Activated T-cell treated with anti-CD3 and anti-CD28 coated beads for 1 hour (primary cell): Measurements from ENCODE around the gene CDH12.
"Not testable (repeated sequence)": the region's sequence is repeated elsewhere in the genome, so short reads cannot be mapped to it uniquely, and the experiment has no call there.

Source experiments
- DNase-seq: peaks from one replicate; pipeline ENCODE4 v3.0.0-alpha.2; 2020; ENCODE audit warnings: low read depth

CDH12 gene

DNA sequence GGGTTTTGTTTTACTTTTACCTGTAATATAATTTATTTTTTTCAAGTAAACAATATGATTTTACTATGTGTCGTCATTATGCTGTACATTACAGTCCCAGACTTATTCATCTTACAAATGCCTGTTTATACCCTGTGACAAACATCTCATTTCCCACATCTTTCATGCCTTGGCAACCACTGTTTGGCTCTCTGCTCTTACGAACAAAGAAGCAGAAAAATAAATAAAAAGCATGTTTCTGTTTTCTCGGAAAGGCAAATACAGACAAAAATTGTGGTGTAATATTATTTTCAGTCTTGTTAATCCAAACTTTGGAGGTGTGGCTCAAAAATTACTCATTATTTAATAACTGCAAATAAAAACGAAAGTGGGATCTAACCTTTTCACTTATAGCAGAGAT is 393.0 kb downstream of the CDH12 start:
- no peak for DNase-seq

- no peak for DNase-seq
Observed at GRCh38 chr5:22432905-22433304, 420.2 kb downstream of the CDH12 start.

GRCh38 chr5:22431840-22432239 is 421.3 kb downstream of the CDH12 start:
- no peak for DNase-seq

- DNase-seq, result no peak
Observed at GRCh38 chr5:22431406-22431805, 421.7 kb downstream of the CDH12 start.

DNA sequence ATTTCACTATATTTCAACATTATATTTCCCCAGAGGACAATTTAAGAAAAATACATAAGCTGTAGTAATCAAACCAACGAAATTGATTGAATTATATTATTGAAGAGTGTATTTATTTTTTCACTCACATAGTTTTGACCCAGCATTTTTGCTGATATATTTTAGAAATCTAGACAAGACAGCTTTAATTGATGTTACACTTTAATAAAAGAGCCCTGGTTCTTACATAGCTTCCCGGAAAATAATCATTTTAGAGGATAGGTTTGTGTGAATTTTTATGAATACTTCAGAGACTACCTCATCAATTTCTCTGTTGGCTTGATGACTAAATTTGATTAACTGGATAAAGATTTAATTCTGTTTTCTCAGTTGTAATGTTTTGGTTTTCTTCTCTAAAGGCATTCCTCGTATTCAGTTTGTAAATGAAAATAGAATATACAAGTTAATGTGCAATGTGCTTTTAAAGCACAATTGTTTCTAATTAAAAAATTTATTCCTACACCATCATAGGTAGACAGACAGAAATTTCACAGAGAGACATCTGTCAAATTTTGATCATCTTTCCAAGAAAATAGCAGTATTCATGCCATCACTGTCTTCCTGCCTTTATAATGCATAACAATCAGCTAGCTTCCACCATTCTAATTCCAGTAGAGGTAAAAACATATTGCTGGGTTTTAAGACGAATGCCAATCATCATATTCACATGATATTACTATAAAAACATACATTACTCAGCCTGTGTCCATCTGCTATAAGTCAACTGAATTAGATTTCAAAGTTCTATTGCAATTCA is 441.4 kb downstream of the CDH12 start:
- DNase-seq, result no peak

DNA sequence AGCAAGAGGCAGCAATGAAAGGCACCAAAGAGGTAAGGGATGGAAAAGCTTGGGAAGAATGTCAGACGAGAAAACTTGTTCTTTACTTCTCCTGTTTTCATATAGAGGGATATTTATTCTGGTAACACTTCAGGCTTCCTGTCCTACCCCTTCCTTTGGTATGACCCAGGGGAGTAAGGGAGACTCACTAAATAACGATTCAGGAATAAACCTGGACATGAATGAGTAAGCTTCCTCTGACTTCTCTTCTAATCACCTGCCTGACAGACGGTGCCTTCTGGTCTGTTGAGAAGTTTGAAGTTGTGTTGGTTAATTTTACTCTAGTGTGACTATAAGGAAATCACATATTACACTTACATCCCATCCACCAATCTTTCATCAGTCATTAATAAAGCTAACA is 461.2 kb downstream of the CDH12 start:
- DNase-seq, result no peak

DNA sequence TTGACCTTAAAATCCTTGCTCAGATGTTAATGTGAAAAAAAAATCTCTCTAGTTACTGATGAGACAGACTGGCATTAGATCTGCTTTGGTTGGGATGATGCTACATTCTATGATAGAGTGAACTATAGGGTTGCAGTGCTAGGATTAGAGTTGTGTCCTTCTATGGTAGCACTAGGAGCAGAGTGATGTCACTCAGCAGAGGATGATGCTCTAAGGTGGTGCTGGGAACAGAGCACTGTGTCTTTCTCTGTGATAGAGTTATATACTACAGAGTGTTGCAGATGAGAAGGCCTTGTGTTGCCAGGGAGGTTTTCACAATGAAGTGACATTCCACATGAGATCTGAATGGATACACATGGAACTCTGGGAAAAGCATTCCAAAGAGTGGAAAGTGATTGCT is 462.3 kb downstream of the CDH12 start:
- DNase-seq, result no peak

GRCh38 chr5:22372826-22373660 is 480.1 kb downstream of the CDH12 start:
- DNase-seq, result no peak

- DNase-seq, result no peak
Observed at GRCh38 chr5:22372376-22372775, 480.8 kb downstream of the CDH12 start.

DNA sequence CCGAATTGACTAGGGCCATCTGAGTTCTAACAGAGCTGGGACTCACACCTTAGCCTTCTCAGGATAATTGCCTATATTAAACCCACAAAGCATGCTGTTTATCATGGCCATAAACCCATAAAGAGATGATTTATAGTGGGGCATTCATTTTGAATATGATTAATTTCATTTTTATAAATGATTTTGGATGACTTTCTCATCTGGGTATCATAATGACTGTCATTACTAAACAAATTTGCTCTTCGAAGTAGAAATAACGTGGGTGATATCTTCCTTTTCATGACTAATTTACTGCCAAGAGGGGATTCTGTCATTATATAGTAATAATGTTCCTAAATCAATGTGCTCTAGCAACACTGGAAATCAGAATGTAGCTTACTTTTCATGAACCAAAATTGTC is 498.2 kb downstream of the CDH12 start:
- DNase-seq, result no peak

DNA sequence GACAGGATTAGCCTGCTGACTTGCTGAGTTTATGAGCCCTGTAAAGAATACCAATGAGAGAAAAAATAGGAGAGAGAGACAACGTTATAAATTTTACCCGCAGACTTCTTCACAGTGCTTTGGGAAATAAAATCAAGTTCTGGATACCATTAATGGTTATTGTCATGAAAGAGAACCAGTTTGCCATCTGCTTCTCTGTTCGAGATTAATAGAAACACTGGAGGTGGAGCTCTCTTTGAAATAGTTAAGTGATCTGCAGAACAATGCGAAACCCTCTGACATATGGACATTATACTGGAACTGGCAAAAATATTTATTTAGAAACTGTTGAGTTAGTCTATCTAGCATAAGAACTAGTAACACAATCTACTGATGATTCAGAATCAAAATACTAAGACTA is 500.7 kb downstream of the CDH12 start:
- DNase-seq, result no peak

- no peak for DNase-seq
Observed at GRCh38 chr5:22351178-22351577, 502.0 kb downstream of the CDH12 start.

GRCh38 chr5:22348027-22348426 is 505.1 kb downstream of the CDH12 start:
- DNase-seq, result no peak

DNA sequence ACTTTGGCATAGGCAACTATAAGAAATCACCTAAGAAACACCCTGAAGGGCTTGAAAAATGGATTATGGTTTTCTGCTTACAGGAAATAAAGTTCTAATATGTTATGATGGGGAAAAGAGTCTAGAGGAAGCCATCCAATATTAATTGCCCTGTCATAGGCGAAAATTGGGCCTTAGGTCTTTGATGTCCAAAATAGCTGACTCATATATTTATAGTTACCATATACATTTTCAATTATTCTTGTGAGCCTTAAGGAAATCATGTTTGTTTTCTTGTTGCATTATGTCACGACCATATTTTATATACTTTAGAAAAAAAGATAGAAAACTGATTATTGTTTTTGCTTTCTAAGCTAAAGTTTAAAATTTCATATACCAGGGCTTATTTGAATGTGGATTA is 509.1 kb downstream of the CDH12 start:
- no peak for DNase-seq

GRCh38 chr5:22341406-22341805 is 511.7 kb downstream of the CDH12 start:
- no peak for DNase-seq

- not testable (repeated sequence) for DNase-seq
Observed at GRCh38 chr5:22332949-22333348, 520.2 kb downstream of the CDH12 start.

GRCh38 chr5:22329683-22330082 is 523.5 kb downstream of the CDH12 start:
- DNase-seq, result no peak

DNA sequence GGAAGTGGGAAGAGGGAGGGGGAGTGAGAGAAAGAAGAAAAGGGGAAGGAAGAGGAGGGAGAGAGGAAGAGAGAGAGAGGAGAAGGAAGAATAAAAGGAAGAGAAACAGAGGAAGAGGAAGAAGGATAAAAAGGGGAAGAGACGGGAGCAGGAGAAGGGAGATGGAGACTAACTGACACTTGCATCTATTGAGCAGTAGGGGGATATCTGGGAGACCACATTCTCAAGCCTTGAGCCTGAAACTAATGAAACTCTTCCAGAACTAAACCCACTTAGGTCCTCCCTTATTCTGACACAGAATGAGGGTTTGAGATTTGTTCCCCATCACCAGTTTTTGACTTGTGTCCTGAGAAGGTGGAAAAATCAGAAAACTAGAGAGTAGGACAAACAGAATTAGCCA is 533.3 kb downstream of the CDH12 start:
- DNase-seq, result no peak

DNA sequence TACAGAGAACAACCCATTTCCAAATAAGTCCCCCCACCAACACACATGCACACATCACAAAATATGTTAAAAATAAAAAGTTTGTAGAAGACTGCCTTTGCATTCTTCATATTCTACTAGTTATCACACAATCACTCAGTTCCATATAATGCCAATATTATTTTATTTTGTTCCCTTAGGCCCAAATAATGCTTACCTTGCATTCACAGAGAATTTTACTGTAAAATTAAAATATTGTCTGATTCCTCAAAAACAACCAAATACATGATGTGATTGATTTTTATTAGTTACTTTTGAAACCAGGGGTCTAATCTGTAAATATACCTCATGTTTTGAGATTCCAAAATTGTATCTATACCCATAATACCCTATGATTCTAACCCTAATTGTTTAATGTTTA is 536.9 kb downstream of the CDH12 start:
- no peak for DNase-seq

DNA sequence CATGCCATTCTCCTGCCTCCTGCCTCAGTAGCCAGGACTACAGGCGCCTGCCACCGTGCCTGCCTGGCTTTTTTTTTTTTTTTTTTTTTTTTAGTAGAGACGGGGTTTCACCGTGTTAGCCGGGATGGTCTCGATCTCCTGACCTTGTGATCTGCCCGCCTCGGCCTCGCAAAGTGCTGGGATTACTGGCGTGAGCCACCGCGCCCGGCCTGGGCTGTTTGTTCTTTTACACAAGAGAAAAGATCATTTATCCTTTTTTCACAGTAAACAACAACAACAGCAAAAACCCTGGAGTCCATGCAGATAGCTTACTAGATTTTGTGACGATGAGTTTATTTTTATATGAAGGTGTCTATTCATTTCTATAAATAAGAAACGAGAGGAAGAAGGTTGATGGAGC is 538.1 kb downstream of the CDH12 start:
- not testable (repeated sequence) for DNase-seq

DNA sequence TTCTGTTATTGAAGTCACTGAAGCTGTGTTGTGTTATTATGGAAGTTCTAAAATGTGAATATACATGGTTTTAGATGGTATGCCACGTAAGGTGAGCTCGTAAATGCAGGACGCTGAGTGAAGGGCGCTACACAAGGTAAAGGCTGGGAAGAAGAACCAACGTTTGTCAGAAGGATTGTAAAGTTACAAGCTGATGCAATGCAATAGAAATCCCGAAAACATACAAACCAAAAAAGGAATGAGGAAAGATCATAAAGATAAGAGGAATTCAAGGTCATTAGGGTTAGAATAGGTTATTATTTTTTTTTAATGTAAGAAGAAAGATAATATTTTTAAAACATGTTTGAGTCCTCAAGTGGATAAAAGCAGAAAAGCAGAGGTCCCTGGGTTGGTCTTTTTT is 538.6 kb downstream of the CDH12 start:
- DNase-seq, result no peak

- DNase-seq, result no peak
Observed at GRCh38 chr5:22306011-22306410, 547.1 kb downstream of the CDH12 start.

DNA sequence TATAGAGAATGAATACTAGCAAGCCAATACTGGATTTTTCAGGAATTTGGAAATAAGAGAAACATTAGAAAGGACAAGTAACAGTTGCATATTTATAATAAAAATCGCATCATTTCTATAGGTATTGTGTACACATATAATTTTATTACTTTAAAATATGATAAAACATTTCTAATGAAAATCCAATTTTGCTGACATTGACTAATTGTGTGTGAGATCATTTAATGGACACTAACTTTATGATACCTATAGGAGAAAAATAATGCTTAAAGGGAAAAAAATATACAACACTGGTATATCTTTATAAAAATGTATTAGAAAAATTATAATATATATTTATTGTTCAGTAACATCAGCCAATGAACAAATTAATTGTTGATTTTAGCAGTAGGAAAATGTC is 557.3 kb downstream of the CDH12 start:
- DNase-seq, result no peak

DNA sequence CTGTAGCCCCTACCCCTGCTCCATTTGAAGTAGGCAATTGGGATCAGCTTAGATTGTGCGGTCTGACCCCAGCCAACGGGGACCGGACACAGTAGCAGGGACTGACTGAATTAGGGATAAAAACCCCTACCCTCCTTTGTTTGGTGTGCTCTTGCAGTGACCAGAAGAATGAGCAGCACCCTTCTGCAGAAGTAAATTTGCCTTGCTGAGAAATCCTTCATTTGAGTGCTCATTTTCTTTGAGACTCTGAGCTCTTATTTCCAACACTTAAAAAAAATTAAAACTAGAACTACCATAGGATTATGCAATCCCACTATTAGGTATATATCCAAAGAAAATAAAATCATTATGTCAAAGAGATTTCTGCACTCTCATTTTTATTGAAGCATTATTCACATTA is 560.0 kb downstream of the CDH12 start:
- DNase-seq, result no peak
